HG03103 (cell line): ENCODE results near the gene BBS9.
A peak's percentile ranks its signal among the peaks of the same experiment; 100 is the strongest.
"Not testable (repeated sequence)": the region's sequence is repeated elsewhere in the genome, so short reads cannot be mapped to it uniquely, and the experiment has no call there.

Experiments
- ATAC-seq: cut with Tn5 transposase; IDR thresholded peaks from one replicate; pipeline ENCODE4 v1.9.1; 2021; ENCODE audit warnings: low read depth; ENCODE audit not compliant: unreplicated experiment

BBS9 gene

DNA sequence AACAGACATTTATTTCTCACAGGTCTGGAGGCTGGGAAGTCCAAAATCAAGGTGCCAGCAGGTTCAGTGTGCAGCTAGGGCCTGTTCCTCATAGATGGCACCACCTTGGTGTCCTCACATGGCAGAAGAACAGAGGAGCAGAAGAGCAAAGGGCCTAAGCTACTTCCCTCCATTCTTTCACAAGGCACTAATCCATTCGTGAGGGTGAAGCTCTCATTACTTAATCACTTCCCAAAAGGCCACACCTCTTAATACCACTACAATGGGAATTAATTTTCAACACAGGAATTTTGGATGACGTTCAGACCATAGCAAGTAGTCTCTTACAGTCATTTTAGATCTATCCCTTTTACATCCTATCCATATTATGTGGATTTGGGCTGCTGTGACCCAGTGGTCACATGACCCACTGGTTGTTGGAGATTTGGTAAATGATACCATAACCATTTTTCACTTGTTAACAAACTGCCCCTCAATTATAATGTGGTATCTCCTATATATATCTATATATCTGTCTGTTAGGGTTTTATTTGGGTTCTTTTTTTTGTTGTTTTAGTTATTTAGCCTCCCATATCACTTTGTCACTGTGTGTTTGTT lies 63.4 kb downstream of the BBS9 start:
- no peak for ATAC-seq

DNA sequence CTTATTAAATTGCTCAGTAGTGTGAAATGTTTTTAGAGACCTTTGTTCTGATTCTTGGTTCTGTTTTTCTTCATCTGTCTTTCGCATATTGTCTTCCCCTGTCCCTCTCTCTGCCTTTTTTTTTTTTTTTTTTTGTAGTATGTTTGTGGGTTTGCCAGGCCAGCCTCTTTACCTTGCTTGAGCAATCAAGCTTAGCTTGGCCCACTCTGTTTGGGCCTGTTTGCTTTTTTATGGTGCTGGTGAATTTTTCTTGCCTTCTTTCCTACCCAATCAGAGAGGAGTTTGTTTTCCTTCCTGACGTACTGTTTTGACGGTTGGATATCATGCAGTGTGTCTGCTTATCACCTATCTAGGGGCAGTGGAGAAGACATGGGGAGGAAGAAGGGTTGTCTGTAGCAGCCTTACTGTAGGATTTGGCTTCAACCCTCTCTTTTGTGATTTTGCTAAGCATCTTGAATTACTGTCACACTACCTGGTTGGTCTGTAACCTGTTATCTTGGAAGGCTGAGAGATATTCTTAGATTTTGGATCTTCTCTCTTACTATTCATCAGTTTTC lies 64.0 kb downstream of the BBS9 start:
- ATAC-seq, result no peak

DNA sequence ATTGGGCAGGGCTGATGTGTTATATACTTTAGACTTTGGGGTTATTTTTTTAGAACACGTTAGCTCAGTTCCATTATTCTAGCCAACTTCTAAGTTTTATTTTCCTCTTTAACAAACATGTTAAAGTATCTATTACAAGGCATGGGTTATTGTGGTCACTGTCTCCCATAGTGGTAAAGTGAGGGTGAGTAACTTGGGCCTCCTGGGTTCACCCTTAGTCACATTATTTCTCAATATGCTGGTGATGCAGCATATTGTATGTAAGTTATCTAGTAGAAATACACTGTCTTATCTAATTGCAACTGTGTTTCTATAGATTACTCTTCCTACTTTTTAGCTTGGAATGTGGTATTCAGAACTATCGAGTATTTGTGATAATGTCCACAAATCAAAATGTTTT lies 65.9 kb downstream of the BBS9 start:
- ATAC-seq, result no peak

DNA sequence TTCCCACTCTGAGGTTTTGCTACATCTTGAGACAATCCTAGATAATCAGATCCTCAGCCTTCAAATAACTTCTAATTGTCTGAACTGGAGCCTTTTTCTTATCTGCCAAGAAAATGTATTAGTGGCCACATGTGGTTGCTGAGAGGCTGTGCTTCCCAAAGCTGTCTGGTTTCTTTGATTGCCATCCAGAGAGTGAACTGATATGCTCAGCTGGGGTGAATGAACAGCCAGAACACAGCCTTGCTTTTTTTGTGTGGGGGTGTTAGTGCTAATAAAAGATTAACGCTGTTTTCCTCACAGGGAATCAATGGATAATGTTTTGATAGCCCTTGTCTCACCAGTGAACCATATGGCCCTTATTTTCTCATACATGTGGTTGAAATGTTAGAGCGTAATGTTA lies 66.9 kb downstream of the BBS9 start:
- ATAC-seq, result no peak

DNA sequence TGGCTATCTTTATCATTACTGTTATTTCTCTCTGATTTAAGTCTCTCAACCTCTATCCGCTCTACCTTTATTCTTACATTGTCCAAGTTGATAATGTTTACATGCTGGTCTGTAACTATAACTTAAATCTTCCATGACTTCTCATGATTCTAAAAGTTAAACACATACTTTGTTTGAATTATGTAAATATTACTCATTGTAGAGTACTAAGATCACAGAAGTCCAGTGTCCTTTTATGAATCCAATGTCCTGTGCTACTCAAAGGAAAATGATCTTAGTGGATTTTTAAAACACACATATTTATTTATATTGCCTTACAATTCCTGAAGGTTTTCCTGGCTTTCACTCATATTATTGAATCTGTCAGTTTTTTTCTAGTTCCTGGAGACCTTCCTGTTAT lies 70.9 kb downstream of the BBS9 start:
- ATAC-seq, result no peak

DNA sequence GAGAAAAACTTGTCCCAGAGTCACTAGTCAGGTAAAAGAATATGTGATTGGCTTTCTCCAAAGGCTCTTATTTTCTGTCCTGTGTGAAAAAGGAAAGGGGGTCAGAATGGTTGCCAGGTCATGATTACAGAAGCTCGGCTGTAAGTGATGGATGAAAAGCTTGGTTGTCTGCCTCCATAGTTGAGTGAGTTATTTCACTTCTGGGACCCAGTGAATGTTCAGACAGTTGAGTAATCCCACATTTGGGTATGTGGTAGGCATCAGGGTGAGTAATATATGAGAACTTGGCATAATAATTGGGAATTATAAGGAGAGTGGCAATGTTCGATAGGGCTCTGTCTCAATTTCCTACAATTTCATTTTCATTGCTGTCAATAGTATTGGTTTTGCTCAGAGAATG lies 72.5 kb downstream of the BBS9 start:
- no peak for ATAC-seq

DNA sequence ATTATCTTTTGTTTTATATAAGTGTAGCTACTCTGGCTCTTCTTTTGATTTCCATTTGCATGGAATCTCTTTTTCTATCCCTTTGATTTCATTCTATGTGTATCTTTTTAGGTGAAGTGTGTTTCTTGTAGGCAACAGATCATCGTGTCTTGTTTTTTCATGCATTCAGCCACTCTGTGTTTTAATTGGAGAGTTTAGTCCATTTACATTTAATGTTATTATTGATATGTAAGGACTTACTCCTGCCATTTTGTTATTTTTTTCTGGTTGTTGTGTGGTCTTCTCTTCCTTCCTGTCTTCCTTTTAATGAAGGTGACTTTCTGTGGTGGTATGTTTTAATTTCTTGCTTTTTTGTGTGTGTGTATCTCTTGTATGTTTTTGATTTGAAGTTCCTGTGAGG lies 81.6 kb downstream of the BBS9 start:
- ATAC-seq, result no peak

DNA sequence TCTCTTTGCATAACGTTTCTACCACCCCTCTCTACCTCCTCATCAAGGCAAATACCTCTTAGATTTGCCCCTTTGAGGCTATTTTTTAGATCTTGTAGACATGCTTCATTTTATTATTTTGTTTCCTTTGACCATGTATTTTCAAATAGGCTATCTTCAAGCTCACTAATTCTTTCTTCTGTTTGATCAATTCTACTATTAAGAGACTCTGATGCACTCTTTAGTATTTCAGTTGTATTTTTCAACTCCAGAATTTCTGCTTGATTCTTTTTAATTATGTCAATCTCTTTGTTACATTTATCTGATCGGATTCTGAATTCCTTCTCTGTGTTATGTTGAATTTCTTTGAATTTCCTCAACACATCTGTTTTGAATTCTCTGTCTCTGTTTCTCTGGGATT lies 82.8 kb downstream of the BBS9 start:
- ATAC-seq, result no peak

DNA sequence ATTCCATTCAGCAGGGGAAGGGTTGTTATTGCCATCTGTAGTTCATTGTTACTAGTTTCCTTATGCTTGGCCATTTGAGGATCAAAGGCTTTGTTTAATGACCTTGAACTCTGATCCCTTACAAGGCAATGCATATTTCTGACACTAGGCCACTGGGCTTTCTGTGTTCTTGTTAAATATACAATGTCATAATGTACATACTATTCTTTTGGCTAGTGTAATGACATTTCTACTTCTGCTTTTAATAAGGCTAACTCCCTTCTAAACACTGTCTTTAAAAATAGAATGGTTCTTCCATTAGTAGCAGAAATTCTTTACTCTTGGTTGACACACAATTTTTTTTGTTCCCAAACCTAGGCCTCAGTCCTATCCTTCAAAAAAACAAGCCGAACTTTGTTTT lies 86.6 kb downstream of the BBS9 start:
- no peak for ATAC-seq

DNA sequence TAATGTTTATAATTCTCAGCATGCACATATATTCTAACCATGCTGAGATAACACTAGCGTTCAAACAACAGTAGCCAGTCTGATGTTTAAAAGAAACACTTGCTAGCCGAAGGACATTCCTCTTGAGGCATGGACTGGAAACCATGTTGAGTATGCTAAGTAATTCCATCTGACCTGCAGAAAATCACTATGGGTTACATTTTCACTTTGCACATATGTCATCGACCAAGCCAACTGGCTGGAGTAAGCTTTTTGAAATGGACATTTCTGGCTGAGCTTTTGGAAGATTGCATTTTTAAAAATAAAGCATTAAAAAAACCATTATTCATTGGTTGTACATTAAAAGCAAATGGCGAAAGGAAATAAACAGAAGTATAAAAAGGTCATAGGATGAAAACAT lies 88.2 kb downstream of the BBS9 start:
- no peak for ATAC-seq

DNA sequence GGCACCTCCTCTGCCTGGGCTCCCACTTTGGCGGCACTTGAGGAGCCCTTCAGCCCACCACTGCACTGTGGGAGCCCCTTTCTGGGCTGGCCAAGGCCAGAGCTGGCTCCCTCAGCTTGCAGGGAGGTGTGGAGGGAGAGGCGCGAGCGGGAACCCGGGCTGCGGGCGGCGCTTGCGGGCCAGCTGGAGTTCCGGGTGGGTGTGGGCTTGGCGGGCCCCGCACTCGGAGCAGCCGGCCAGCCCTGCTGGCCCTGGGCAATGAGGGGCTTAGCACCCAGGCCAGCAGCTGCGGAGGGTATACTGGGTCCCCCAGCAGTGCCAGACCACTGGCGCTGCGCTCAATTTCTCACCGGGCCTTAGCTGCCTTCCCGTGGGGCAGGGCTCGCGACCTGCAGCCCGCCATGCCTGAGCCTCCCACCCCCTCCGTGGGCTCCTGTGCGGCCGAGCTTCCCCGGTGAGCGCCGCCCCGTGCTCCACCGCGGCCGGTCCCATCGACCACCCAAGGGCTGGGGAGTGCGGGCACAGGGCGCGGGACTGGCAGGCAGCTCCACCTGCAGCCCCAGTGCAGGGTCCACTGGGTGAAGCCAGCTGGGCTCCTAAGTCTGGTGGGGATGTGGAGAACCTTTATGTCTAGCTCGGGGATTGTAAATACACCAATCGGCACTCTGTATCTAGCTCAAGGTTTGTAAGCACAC lies 89.6 kb downstream of the BBS9 start:
- not testable (repeated sequence) for ATAC-seq

DNA sequence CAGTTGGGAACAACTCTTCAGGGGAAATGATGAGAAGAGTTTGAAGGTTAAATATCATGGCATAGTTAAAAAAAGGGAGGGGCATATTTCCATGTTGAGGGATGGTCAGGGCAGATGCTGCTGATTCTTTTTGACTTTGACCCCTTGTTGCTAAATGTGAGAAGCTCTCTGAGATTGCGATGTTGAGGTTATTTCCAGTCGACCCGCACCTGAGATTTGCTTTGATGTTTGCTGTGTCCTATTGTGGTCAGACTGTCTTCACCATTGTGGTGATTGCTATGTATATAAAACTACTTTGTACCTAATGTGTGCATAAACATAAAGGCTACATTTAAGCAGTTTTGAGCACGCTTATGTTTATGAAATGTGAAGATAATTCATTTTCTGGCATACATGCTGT lies 90.9 kb downstream of the BBS9 start:
- ATAC-seq, result no peak

DNA sequence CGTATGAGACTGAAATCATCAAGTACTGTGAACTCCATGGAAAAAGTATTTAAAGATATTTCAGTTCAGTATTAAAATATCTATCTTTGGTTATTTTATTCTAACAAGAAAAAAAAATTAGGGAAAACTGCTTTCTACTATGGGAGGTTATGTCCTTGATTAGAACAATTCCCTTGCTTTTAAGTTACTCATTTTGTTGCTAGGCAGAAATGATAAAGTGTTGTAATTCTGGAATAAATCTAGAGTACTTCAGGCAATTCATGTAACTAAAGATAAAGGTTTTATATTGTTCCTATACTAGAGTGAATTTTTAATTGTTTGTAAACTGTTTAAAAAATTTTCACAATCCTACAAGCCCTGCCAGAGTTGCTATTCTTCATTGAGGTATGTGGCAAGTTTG lies 92.0 kb downstream of the BBS9 start:
- ATAC-seq, result no peak

DNA sequence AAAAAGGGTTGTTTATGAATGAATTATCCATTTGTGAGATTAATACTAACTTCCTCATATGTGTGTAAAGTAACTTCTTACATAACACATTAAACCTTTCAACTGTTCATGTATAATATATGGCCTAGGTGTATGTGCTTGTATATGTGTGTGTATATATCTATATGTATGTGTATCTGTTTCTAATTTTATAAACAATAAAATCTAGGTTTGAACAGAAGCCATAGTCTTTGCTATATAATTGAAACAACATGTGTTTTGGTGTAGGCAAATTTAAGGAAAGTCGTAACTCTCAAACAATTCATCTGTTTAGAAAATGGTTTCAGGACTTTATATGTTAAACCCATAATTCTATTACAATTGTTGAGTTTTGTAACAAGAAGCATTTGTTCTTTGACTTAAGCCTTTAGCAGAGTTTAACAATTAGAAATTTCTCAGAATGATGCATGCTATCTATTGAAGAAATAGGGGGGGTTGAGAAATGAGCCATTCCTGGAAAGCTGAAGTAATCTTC lies 103.3 kb downstream of the BBS9 start:
- no peak for ATAC-seq

DNA sequence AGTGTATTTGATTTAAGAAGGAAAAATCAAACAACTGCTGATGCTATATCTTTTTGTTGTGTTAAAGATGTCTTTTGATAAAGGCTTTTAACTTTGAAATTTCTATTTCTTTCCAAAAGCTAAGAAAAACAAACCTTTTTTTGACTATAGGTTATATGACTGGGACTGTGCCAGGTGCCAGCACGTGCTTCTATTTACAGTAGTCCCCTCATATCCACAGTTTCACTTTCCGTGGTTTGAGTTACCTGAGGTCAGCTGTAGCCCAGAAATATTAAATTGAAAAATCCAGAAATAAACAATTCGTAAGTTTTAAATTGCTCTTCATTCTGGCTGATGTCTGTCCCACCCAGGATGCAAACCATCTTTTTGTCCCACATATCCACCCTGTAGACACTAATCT lies 104.3 kb downstream of the BBS9 start:
- ATAC-seq, result no peak

DNA sequence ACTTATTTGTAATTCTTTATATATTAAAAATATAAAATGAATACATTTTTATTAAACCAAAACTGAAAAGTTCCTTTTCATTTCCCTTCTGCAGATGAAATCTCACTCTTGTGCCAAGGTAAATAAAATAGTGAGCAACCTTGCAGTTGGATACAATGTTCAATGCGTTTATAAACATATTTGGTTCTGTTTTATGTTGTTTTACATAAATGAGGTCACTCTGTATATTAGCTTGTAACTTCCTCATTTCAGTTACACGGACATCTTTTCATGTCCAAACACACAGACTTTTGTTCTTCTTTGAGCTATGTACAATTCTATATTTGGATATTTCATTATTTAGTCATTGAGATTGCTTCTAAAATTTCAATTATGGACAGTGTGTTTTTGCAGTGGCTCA lies 107.7 kb downstream of the BBS9 start:
- ATAC-seq, result no peak

DNA sequence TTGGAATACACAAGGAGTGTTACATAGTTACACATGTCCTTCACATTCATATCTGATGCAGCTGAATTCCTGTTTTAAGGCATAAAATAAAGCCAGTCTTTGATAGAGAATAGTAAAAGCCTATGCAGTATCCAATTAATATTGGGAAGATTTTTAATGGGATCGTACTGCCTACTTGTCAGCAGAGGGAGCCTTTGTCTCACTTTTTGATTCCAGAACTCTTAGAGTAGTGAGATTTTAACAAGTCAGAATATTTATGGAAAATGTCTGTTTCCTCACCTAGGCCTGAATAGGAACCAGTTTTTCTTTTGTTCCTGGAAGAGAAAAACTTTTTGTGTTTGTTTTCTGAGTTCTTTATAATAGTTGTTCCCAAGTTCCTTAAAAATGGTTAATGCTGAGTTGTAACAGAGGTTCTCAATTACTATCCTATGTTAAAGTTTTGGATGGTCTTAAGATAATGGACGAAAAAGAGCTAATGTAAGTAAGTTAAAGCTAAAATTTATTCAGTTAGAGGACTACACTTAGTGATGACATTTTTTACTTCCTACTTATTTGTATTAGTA lies 114.0 kb downstream of the BBS9 start:
- no peak for ATAC-seq

DNA sequence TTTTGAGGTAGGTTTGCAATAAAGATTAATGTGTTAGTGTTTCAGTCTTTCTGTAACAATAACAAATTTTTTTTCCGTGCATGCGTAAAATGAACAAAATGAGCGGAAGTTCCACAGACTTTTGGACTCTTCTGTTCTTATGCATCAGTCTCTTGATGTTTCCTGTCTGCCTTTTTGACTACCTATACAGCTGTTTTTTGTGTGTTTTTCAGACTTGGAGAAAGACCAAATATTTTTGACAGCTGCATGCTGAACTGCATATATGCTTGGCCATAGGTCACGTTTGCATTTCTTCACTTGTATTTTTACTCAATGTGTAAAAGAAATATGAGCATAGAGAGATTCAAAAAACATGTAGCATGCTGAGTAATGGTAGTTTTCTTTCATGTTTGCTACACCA lies 119.3 kb downstream of the BBS9 start:
- no peak for ATAC-seq

DNA sequence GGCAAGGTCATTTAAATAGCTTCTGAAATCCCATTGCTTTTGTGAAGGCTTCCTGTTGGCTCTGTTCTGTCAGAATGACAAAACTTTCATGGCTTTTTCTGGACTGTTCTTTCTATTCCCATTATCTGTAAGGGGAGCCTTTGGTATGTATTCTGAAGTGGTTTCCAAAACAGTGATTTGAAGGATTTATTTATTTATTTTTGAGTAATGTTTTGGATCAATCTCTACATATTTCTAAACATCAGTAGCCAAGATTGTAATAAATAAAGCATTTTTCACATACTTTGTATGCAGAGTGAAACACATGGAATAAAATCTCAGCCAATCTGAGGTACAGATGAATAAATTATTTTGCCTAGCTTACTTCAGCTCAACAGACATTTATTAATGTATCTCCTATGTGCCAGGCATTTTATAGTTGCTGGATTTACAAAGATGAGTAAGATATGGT lies 121.1 kb downstream of the BBS9 start:
- no peak for ATAC-seq

DNA sequence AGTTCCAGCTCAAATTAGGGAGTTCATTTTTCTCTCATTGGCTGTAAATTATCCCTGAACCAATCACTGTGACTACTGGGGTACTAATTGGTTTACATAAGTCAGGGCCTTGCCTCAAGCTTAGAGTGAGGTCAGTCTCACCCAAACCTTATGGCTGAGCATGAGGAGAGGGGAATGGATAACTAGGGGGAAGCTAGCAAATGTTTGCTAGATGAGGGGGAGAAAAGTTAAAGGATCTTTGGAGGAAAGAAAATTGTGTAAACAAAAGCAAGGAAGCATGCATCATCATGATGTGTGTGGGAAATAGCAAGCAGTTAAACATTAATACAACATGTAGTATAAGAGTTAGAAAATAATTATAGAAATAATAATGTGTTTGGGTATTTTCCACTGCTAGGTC lies 121.9 kb downstream of the BBS9 start:
- ATAC-seq, result no peak

DNA sequence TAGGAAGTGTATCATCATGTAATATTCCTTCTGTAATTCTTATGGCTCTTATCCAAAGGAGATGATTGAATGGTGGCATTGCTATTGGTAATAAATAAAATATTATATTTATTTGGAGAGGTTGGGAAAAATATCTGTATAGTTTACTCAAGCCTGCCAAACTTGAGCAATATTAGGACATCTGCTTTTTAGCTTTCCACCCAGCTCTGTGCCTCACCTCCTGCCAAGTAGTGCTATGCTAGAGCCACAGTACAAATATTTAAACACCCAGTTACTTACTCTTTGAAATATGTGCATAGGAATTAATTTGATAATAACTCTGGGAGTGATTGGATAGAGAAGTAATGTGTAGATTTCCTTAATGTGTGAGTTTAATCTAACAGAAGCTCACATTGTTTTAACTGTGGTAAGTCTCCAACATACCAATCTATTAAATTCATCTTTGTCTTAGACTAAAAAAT lies 129.2 kb downstream of the BBS9 start:
- no peak for ATAC-seq

DNA sequence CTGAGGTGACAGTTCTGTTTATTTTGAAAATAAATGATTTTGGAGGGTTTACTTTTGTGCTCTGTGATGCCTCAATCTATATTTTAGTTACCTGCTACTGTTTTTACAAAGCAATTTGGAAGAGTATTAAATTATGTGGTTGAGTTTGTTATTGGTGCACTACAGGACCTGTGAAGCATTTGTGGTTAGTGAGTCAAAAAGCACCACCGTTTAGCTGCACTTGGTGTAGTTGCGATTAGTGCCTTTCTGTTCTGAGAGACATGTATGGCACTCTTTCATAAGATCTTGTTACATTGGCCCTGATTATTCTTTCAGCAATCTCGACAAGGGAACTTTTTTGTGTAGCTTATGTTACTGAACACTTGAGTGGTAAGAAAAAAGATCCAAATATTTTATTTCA lies 132.2 kb downstream of the BBS9 start:
- peak; percentile 70 for ATAC-seq
